Activated CD4-positive, alpha-beta T cell treated with anti-CD3 and anti-CD28 coated beads for 24 hours (primary cell): Measurements from ENCODE around the gene RBMS3.

Source experiments
- DNase-seq, 2 donors: peaks; one replicate each; pipeline ENCODE4 v3.0.0-alpha.2; 2020; ENCODE audit warnings: low read depth in 2 of 2

The RBMS3 gene

DNA sequence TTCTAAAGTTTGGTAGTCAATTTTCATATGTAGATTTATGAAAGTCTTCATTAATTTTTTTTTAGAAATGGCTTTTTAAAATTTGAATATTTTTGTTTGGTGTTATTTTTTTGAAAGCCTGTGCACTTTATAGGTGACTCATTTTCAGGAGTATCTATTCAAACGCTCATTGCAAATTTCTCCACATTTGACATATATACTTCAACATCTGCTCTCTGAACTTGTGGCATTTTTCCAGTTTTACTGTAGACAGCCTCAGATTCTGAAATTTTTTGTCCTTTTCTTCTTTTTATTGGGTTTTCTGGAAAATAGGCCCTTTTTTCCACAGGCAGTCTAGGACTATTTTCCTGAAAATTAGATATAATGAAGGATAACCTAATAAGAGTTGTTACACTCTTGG, 396.6 kb downstream of the RBMS3 start:
- DNase-seq = no peak

DNA sequence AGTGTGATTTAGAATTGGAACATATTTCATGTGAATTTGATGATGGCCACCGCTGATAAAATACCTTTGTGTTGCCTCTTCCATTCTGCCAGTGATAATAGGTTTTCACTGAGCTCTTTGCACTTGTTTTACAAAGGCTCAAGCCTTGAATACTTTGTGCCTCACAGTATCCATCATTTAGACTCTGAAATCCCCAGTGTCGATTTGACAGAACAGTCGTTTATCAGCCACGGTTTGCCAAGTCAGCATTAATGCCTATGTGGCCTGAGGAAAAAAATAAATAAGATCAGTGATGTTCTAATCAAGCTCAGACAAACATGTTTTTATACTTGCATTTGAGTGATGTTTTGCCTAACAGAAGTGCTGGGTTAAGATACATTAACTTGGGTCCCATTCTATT, 399.1 kb downstream of the RBMS3 start:
- no peak for DNase-seq

DNA sequence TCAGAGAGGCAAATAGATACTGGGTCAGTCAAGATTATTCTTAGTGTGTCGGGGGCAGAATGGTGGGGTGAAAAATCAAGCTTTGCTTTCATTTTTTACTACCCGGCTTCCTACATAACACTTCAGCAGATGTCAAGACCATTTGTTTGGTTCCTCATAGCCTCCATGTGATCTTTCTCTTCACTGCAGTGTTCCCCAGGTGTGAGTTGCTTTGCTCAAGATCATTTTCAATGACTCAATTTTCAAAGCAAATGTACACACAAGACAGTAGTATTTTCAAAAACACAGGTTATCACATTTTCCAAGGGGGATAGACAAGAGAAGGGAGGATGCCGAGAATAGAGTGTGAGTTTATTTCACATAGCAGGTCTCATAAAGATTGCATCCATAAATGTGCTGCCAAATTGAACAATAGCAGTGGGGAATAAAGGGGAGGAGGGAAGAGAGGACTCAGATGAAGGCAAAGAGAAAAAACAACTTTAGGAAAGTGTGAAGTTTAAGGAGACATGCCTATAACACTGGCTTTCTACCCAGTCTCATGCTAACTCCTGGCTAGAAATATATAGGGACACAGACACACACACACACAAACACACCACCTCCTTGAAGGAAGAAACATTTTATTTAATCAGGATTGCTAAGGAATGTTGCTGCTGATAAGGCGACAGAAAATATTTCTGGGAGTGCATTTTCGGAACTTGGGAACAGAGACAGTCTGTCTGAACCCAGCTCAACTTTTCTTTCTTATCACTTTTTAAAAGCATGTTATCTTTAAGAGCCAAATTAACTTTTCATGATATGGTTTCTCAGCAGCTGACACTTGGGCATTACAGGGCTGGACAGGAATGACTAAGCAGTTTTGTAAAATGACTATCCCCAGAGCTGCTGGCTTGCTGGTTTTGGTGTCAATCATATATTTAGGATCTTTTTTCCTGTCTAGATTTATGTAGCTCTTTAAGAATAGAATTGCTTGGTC, 402.4 kb downstream of the RBMS3 start:
- DNase-seq = no peak

DNA sequence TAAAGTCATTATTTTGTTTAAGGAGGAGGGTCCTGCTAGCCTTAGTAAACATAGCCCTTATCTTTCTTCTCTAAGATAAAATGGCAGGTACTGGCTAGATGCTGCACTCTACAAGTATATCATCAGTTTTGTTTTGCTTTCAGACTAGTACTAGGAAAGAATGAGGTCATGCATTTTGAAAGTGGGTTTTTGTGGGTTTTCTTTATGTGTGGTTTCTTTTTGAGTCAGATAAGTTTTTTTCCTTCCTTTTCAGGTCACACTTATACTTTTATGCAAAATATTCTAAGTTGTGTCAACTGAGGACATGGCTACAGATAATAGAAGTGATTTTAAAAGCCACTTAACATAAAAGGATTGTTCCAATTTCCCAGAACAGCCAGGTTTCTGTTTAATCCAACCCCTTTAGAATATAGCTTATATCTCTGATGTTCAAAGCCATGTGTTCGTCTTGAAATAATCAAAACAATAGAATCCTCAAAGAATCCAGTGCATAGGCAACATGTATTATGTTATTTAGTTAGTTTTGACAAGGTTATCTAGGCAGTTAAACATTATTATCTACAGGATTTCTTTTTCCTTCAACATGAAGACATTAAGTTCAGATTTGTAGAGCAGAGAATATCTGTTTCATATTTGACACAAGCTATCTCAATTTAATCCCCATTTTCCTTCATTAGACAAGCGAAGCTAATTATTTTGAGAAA, 406.2 kb downstream of the RBMS3 start:
- no peak for DNase-seq

DNA sequence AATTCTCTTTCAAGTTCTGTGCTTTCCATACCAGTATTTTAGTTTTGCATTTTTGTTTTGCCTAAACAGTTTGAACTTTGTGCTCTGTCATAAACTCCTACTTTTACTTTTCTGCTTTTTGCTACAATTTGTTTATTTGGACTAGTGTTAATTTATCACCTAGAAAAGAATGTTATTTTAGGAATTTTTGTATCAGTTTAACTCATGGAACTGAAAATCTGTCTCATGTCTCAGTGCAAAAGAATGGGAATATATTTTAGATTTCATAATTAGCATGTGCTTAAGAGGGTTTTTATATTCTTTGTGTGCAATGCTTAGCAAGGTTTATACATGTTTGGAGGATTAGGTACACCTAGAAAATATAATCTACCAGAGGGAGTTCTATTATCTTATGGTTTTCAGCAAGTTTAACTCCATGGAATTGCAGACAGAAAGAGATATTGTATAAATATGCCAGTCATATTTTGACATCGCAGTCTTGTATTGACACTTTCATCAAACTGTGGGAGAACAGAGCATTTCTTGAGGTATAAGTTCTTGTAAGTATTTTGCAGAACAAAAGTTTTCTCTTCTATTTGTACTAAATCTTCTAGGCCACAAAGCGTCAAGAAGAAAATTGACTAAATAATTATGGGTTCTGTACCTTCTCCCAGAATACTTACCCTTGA, 409.9 kb downstream of the RBMS3 start:
- DNase-seq = no peak

DNA sequence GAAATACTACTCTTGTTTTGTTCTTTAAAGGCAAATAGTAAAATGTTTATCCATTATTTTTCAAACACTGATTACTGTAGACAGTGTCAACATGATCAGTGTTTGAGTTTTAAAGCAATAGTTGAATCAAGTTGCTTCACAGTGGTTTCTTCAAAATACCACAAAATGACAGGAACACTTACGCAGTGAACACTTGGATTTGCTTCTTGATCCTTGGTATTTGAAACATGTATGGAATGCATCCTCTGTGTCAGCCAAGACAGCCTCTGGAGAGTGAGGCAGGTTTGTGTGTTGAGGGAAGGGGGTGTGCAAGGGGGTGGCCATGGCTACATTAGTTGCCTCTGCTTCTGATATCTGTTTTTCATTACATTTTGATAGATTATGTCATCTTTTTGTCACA, 413.0 kb downstream of the RBMS3 start:
- no peak for DNase-seq

DNA sequence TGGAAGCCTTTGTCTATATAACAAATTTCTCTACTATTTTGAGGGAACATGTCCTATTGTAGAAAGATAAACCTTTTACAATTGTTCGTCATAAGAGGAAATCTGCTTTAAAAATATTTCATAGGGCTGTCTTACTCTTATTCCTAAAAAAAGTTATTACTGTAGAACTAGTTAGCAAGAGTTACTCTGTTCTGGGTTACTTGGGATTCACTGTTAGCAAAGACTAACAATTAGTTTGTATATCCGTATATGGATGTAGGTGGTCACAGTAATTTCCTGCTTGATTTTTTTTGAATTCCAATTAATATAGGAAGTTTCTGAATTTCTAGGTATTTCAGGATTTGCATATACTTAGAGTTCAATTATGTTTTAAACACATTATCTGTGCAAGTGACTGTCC, 413.5 kb downstream of the RBMS3 start:
- DNase-seq = no peak

DNA sequence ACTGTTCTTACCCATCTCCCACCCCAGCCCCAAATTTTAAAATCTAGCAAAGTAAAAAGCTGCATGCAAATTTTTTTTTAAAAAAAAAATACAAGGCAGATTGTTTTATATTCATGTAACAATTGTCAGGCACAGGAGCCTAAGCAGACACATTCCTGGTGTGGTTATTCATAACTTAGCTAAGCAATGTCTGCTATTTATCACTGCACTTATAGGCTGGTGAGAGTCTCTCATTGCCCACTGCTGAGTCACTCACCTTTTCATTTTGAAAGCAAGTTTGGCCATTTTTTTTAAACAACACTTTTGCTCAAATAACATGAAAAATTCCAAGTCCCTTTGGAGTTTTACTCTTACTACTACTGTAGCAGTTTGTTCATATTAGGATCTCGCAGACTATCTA, 413.9 kb downstream of the RBMS3 start:
- no peak for DNase-seq

DNA sequence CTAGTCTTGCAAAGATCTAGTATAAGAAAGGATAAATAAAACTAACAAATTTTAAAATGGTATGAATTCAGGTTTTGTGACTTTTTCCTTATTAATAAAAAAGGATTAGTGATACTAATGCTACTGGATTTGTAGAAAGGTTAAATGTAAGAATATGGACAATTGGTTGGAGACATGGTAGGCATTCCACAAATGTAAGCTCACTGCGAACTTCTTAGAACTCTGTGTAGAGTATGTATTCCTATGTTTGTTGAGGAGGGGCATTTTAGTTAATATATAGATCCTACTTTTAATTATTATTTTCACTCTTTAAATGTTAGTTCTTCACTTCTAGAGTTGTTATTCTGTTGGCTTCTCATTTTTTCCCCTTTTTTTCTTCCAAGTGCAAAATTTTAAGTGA, 414.3 kb downstream of the RBMS3 start:
- DNase-seq = no peak

DNA sequence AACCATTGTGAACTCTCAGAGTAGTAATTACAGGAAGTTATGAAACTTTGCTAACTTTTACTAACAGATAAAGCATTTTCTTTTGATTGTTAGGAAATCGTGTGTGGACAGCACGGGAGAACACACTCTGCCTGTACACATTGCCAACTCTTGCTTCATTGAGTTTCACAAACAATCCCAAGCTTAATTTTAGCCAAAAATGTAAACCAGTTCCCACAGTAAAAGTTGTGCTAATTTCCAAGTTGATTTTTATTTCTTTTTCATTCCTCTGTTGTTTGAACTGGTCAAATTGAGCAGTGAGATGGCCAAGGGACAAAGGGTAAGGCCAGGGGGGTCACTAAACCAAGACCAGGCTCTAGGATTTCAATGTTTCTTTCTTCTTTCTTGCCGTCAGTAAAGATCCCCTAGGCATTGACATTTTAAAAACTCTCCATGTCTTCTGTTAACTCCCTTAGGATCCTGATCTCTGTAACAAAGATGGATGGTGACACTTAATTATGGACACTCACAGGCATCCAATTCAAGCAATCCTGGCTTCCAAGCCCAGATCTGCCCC, 414.9 kb downstream of the RBMS3 start:
- DNase-seq = no peak

DNA sequence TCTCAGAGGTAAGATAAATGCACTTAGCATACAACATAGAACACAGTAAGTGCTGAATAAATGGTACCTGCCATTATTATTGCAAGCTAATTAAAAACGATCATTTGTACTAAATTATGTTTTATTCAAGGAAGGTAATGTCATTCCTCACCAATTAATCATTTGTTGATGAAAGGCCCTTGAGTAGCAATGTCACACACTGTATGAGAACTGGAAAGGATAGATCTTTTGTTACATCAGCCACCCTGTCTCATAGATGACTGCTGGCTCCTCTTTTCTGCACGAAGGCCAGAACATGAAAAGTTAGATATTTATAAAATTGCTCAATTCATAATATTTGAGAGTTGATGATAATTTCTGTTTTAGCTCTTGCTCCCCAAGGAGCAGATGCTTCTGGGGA, 415.4 kb downstream of the RBMS3 start:
- DNase-seq = no peak

DNA sequence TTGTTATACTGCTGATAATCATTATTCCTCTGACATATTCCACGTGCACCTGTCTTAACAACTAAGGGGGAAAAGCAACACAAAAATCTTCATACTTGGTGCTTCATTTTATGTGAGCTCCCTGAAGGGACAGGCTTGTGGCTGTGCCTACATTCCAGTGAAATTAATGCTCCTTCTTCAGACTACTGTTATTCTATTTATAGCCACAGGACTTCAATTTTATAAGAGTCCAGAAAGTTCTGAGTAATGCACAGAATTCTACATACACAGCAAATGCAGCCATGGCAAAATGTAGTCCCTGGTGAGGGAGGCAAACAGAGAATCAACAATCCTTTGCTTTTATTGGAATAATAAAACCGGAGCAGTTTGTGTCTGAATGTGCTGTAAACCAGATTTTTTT, 417.1 kb downstream of the RBMS3 start:
- no peak for DNase-seq

DNA sequence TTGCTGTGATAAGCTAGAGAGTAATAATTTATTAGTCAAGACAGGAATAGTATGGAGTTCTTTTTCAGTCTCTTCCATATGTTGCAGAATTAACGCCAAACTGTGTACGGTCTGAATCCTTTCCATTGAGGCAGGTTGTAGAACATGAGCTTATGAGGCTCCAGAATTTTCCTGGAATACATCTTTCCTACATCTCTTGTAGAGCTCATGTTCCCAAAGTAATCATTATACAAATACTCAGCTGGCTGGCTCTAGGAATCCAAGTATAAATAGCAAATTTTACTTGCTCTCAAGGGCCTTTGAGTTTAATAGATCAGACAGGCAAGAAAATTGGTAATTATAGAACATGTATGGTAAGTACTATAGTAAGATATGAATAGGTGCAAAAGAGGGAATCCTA, 419.4 kb downstream of the RBMS3 start:
- DNase-seq = no peak

DNA sequence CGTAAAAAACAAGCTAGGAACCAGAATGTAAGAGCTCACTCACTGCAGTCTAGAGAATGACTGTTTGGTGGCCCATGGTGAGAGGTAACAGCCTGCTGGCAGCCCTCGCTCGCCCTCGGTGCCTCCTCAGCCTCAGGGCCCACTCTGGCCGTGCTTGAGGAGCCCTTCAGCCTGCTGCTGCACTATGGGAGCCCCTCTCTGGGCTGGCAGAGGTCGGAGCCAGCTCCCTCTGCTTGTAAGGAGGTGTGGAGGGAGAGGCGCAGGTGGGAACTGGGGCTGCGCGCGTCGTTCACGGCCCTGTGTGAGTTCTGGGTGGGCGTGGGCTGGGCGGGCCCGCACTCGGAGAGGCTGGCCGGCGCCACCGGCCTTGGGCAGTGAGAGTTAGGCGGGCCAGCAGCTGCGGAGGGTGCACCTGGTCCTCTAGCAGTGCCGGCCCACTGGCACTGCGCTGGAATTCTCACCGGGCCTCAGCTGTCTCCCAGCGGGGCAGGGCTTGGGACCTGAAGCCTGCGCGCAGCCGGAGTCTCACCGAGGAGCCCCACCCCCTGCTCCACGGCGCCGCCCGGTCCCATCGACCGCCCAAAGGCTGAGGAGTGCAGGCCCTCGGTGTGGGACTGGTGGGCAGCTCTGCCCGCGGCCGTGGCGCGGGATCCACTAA, 420.6 kb downstream of the RBMS3 start:
- no peak for DNase-seq

DNA sequence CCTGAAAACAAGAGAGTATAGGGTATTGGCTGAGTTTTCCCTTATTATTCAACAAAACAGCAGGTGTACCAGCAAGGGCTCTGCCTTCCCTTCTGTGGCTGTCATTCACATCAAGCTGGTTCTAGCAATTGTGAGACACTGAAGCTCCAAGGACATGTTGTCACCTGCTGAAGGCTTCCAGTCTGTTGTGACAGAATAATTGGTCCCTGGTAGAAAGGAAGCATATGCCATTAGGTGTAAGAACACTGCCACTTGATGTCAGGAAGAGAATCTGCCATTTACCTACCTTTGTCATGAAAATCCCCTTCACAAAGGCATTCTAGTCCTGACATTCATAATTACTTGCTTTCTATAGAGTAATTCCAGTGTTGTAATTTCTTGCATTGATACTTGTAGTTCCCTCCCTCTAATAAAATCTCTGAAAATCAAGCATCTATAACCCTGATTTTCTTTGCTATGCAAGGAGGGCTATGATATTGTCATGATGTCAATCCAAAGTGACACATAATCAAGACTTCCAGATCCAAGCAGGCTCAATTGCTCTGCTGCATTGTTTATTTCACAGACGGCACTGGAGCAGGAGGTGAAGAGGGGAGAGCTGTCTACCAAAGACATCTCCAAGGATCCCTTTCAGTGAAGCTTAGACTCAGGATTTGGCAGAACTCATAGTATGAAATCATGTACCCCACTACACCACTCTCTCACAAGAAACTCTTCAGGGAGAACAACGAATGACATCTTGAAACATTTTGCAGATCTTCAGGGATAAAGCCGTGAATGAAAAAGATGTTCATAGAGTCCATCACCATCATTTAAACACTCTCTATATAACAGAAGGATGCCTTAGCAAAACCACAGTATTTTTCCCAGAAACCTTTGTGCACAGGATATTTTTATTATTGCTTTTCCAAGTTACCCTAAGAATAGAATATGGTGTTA, 425.3 kb downstream of the RBMS3 start:
- no peak for DNase-seq

DNA sequence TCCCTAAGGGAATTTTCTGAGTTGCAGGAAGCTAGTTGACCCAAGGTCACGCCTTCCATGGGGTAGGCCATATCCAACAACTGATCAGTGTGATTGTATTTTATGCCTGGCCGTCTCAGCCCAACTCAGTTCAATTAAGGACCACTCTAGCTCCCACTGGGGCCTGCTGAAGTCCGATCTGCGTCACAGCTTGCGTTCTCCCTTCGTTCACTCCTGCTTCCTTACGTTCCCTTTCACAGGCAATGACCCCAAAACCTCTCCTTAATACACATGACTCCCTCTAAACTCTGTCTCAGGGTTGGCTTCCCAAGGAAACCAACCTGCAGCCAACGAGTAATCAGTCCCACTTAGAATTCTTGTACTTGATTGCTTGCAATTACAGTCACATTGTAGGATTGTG, 428.0 kb downstream of the RBMS3 start:
- no peak for DNase-seq

DNA sequence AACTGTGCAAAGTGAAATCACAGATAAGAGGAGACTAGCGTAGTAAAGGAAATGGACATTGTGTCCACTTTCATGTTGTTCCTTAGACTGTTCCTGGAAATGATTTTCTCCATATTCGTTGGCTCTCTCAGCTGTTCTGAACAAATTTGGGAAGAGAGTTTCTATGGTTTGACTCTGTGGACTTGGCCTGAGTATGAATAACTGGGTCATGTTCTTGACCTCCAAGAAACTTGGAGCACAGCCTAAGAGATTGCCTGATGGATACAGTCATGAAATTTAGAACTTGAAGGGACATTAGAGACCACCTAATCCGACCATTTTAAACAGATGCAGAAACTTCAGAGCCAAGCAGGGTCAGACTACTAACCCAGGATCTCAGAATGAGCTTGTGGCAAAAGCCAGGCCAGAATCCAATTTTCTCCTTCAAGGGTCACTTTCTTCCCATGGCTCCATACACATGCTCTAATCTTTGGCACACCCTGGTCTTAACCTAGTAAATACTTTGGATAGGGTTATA, 430.4 kb downstream of the RBMS3 start:
- DNase-seq = no peak

DNA sequence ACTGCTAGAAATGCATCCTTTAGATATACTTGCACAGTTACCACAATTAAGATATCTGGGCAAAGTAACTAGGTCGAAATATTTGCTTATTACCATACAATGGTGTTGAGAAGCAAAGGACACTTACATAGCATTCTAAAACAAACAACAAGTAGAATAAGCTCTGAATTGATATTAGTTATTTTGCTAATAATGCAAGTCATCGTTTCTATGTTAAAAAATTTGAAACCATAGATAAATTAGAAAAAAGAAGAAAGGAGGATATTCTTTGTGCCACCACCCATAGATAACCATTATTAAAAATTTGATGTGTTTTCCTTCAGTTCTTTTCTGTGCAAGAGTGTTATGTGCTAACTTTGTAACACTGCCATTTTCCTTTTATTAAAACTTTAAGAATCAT, 435.3 kb downstream of the RBMS3 start:
- no peak for DNase-seq

DNA sequence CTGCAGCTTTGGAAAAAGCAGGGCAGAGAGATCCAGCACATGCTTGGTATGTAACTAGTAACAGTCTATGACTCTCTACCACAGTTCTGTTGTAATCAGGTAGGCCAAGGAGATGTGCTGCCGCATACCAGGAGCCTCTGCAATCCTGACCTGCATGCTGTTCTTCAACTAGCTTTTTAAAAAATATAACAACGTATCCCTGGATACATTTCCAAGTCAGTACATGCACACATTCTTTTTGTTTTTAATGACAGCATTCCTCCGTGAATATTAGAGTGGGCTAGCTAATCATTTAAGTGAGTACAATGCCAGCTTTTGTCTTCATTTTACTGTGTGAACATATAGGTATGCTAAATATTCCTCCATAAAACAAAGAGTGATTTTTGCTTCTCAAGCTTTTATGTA, 437.8 kb downstream of the RBMS3 start:
- DNase-seq = no peak

DNA sequence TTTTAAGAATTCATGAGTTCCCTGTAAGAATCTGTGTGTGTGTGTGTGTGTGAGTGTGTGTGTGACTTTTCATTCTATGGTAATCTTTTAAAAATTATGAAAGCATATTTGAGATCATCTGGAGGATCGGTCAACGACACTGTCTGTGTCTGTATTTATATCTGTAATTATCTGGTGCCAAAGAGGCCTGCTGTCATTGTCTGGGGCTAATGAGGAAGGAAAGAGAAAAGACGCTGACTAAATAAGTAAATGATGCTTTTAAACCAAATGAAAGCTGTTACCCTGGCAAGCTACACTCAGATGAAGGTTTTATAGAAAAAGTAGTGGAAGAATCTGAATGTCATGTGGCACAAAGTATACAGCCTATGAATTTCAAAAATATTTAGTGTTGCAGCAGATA, 439.8 kb downstream of the RBMS3 start:
- DNase-seq = no peak
